Inflammatory macrophage (primary cell): ENCODE measurements around the gene AIP.
A peak's percentile ranks its signal among the peaks of the same experiment; 100 is the strongest.
"Not testable (repeated sequence)": the region's sequence is repeated elsewhere in the genome, so short reads cannot be mapped to it uniquely, and the experiment has no call there.

Source experiments
- DNase-seq, 2 donors: peaks; one replicate each; pipeline ENCODE4 v3.0.0-alpha.2; 2020 to 2022

The AIP gene

DNA sequence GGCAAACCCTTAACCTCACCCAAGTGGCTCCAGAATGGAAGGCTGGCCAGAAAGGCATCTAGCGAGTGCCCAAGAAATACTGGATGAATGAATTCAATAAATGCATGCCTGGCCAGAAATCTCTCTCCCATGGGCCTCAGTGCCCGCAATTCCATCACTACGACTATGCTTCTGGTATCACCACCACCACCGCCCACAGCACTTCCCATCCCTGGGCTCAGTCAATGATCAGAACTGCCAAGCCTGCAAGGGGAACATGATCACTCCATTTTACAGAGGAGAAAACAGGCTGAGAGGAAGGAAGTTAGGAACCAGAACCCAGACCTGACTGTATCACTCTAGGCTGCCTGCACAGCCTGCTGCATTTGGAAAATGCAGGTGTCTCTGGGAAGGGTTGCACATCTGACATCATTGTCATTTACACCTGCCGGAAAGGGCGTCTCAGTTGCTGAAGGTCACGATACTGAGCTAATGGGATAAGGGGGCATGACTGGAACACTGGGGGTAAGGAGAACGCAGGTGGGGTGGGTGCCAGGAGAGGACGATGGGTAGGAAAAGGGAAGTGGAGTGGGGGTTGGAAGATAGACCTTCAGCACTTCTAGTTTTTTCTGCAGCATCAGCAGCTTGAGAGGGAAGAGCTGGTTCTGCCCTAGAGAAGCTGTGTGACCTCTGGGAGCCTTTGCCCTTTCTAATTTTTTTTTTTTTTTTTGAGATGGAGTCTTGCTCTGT, 33.5 kb upstream of the AIP start:
- peak; percentile 74 to 82 for DNase-seq

GRCh38 chr11:67450796-67451657, 31.8 kb upstream of the AIP start:
- DNase-seq: no peak

DNA sequence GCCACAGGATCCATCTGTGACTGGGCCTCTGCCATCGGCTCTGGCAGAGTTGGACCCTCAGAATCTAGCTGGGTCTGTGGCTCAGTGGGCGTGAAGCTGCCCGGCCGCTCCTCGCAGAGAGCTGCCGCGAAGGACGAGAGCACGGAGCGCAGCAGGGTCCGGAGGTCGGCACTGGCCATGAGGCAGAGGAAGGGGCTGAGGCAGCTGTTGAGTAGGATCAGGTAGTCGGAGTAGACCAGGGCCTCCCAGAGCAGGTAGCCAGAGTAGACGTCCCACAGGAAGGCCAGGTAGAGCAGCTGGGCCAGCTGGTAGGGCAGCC, 31.2 kb upstream of the AIP start:
- no peak for DNase-seq

GRCh38 chr11:67452141-67452952, 30.5 kb upstream of the AIP start, which contains the start of gene GPR152:
TSS of gene GPR152 (minus strand) at chr11:67452729. CDS start at chr11:67452724, 5 bp downstream.
- peak in 1 of 2 donors; percentile 30 for DNase-seq

DNA sequence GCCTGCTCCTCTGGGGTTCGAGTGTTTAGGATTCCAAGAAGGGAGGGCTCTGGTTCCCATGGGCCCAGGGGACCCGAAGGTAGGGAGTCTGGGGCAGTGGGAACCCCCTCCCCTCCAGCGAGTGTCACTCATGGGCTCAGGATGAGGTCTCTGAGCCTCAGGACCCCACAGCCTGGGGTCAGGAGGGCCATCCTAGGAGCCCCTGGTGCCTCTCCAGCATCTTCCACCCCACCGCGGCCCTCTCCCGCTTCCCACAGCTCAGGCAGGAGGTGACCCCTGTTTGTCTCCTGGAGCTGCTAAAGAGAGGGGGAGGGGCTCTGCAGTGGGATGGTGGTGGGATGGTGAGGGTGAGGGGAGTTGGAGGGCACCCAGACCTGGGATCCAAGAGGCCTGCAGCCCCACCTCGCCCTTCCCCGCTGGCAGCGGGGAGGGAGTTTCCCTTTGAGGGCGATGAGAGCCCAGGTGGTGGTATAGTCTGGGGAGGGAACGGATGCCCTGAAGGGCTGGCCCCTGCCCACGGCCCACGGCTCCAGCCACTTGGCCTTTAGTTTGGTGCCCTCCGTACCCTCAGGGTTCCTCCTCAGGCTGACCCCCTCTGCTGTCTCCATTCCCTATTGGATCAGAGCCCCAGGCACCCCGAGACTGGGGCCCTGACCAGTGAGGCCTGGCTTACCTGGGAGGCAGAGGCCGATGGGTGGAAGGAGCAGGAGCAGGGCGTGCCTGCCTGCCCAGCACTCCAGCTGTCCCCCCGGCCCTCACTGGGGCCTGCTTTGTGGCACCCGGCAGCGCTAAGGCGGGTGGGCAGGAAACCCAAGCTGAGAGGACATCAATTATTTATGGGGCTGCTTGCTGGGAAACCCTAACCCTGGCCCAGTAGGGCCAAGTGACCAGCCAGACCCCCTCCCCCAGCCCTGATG, 28.8 kb upstream of the AIP start:
- DNase-seq: no peak

DNA sequence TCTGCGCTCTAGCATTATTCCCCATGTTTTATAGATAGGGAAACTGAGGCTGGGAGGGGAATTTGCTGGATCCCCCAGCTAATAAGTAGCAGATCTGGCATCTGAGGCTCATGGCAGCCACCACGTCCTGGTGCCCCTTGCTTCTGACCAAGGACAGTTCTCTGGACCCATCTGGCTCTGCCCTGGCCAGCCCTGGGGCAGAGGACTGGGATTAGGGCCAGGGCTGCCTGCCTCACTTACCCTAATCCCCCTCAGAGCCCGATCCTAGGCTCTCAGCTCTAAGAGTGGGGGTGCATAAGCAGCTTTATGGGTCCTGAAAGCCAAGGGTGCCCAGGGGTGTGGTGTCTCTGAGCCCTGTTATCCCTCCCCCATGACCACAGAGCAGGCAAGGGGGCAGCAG, 27.8 kb upstream of the AIP start, which contains the start of gene CABP4:
Gene CABP4 (plus strand): TSS at position 301 of the 400 bp plus-strand sequence. CDS start 70 bp downstream, at position 371.
- no peak for DNase-seq

DNA sequence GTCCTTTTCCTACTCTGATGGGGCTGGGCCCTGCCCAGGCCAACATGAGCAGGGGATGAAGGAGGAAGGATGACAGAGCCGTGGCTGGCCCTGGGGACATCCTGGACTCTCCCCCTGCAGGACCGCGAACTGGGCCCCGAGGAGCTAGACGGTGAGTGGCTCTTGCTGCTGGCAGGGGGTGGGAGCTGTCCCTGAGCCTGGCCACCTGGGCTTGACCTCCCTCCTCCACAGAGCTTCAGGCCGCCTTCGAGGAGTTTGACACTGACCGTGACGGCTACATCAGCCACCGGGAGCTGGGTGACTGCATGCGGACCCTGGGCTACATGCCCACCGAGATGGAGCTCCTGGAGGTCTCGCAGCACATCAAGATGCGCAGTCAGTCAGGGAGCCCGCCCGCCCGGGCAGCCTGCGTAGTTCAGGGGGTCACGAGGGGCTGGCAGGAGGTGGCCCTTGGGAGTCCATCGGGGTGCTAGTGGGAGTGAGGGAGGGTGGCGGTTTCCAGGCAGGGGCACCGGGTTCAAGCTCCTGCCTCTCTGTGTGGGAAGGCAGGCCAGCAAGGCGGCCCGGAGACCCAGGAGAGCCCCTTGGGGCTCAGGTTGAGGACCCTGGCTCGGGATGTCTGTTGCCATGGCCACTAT, 26.6 kb upstream of the AIP start:
- no peak for DNase-seq

- no peak for DNase-seq
These were observed 25.4 kb upstream of the AIP start for GRCh38 chr11:67457453-67457852.

GRCh38 chr11:67458266-67458665, 24.6 kb upstream of the AIP start:
- no peak for DNase-seq

GRCh38 chr11:67463186-67463585, 19.6 kb upstream of the AIP start:
- no peak for DNase-seq

GRCh38 chr11:67463680-67464410, 19.0 kb upstream of the AIP start:
- DNase-seq: peak; percentile 86 to 89

- DNase-seq: peak; percentile 83 to 89
These were observed 18.2 kb upstream of the AIP start for GRCh38 chr11:67464411-67465188.

GRCh38 chr11:67465189-67465510, 17.7 kb upstream of the AIP start:
- DNase-seq: no peak

- not testable (repeated sequence) for DNase-seq
These were observed 17.3 kb upstream of the AIP start for GRCh38 chr11:67465530-67465929.

DNA sequence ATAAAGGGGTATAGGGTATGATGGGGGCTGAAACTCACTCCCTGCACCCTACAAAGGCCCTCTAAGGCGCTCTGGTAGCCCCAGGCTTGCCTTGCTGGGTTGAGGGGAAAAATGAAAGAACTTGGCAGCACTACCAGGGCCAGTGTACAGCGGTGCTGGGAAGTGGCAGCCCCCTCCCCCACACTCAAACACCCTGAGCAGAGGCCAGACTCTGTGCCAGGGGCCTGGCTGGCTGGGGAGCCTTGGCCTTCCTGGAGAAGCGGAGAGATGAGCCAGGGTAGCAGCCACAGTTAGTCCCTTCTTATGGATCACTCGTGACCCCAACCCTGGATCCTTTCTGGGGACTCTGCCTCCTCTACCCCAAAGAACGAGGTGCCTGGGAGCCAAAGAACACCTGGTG, 16.5 kb upstream of the AIP start:
- DNase-seq: no peak

DNA sequence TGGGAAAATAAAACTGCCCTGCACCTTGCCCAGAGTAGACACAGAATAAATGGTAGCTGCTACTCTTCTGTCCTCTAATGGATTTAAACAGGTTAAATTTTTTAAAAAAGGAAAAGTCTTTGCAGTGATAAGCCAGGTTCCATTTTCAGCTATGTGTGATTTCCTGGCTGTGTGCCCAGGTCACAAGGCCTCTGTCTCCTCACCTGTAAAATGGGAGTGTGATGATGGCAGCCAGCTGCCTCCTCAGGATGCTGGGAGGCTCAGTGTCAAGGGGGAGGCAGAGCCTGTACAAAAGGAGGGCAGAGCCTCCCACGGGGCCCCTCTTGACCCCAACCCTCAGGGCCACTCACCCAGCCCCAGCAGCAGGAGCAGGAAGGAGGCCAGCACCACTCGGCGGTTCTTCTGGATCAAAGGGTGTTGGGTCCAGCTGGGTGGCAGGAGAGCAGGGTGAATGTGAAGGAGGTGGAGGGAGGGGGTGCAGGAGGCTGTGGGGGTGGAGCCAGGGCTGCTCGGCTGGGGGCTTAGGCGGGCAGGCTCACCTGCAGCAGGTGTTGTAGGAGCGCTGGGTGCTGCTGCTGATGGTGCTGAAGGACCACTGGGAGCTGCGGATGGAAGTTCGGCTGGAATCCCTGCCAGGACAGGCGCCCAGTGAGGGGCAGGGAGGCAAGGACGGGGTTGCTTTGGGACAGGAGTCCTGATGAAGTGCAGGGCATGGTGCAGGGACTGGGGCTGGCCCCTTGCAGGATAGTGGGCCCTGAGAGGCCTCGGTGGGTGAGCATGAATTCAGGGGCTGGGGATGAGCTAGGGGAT, 15.7 kb upstream of the AIP start:
- DNase-seq: no peak

DNA sequence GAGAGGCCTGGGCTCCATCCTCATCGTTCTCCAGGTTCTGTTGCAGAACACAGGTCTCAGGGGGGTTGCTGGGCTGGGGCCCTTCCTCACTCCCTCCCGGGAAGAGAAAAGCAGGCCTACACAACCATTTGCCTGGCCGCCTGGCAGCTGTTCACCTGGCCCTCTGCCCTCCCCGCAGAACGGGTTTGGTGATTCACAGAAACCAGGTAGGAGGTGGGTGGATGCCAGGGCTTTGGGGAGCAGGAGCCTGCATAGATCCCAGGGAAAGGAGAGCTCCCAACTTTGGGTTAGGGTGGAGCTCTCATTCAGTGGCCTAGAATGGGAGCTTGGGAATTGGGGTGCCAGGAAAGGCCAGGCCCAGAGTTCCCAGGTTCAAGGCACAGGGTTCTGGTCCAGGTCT, 14.8 kb upstream of the AIP start:
- DNase-seq: no peak

- no peak for DNase-seq
These were observed 14.4 kb upstream of the AIP start for GRCh38 chr11:67468456-67468758.

DNA sequence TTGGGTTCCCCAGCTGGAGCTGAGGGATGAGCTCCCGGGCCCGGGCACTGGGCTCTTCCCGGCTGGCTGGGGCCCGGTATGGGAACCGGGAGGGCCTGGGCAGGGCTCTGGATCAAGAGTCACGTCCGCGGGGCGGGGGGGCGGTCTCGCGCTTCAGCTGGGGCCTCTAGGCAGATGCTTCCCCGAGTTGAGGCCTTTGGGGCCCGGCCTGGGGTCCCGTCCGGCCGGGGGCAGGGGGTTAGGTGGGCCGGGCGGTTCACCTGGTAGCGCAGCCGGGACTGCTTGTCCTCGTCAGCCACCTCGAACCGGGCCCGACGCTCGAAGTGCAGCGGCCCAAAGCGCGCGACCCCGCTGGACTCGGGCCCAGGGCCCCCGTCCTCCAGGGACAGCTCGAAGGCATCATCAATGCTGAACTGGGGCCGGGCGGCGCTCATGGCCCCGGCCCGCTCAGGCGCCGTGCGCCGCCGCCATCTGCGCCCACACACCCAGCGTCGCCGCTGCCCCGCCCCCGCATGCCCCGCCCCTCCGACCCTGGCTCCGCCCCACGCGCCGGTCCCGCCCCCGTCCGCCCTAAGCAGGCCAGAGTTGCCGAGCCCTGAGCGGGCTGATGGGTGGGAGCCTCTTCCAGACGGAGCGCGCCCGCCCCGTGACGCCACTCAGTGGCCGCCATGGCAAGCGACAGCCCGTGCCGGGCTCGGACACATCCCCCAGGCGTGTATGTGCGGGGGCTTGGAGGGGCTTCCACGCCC, 13.9 kb upstream of the AIP start, which contains the start of gene TMEM134:
Gene TMEM134 (minus strand): TSS at position 493 of the 749 bp plus-strand sequence. CDS start 59 bp downstream, at position 434.
- DNase-seq: peak; percentile 91 to 96
